BE2C (cell line): Measurements from ENCODE around the gene TRAIP.

Experiments
- DNase-seq: peaks from one replicate; pipeline ENCODE4 v3.0.0-alpha.2; 2020
- H3K27me3 ChIP-seq: fragments of 250-450 bp; sonication (Bioruptor Pico); 2 replicates; pipeline ENCODE4 v1.5.1; 2020; ENCODE audit warnings: mild to moderate bottlenecking
- H3K36me3 ChIP-seq: fragments of 250-450 bp; sonication (Bioruptor Pico); 2 replicates; pipeline ENCODE4 v1.5.1; 2020; ENCODE audit warnings: mild to moderate bottlenecking
- H3K4me1 ChIP-seq: fragments of 250-450 bp; sonication (Bioruptor Pico); 2 replicates; pipeline ENCODE4 v1.5.1; 2020
- H3K4me3 ChIP-seq: 2 replicates; pipeline ENCODE4 v1.5.1; 2011; ENCODE audit warnings: low read depth, low read length
- H3K9me3 ChIP-seq: fragments of 250-450 bp; sonication (Bioruptor Pico); 2 replicates; pipeline ENCODE4 v1.5.1; 2020
- CTCF ChIP-seq: IDR thresholded peaks from 2 replicates; pipeline ENCODE4 v1.5.1; 2012; ENCODE audit warnings: mild to moderate bottlenecking, low read depth, low read length

Gene TRAIP

GRCh38 chr3:49804141-49805041 lies 52.0 kb downstream of the TRAIP start:
- Histone ChIP-seq H3K9me3 (no peaks in the 10 kb centered on the region), H3K4me1 (peaks cover 11% of the 10 kb centered on the region), H3K27me3 (no peaks in the 10 kb centered on the region), H3K36me3 (no peaks in the 10 kb centered on the region), H3K4me3 (no peak overlapping the region)
- TF ChIP-seq CTCF, result no peak
- DNase-seq, result no peak

GRCh38 chr3:49803465-49804140 lies 52.8 kb downstream of the TRAIP start:
- H3K27me3 ChIP-seq, result no peaks in the 10 kb centered on the region
- peak; percentile 45 for DNase-seq
- H3K36me3 ChIP-seq, result no peaks in the 10 kb centered on the region
- TF ChIP-seq CTCF, result no peak
- peaks cover 11% of the 10 kb centered on the region for H3K4me1 ChIP-seq
- H3K9me3 ChIP-seq, result no peaks in the 10 kb centered on the region
- peak overlapping the region; percentile 72 for H3K4me3 ChIP-seq

- Histone ChIP-seq H3K27me3 (no peaks in the 10 kb centered on the region), H3K36me3 (no peaks in the 10 kb centered on the region)
- peak; percentile 73 for TF ChIP-seq CTCF
These were observed 53.5 kb downstream of the TRAIP start, which contains the start of gene INKA1 for GRCh38 chr3:49802719-49803464. Gene INKA1 (plus strand): TSS chr3:49803261. CDS start chr3:49803393, 132 bp downstream.

GRCh38 chr3:49801160-49801559 lies 55.2 kb downstream of the TRAIP start:
- Histone ChIP-seq H3K36me3 (no peaks in the 10 kb centered on the region), H3K27me3 (no peaks in the 10 kb centered on the region), H3K9me3 (no peaks in the 10 kb centered on the region), H3K4me1 (peaks cover 8% of the 10 kb centered on the region), H3K4me3 (no peak overlapping the region)
- no peak for TF ChIP-seq CTCF
- no peak for DNase-seq

More at GRCh38 chr3:49802719-49803464, 53.5 kb downstream of the TRAIP start, which contains the start of gene INKA1:
- H3K9me3 ChIP-seq, result no peaks in the 10 kb centered on the region
- peak within 1 kb of the TSS; percentile 72 for H3K4me3 ChIP-seq
- H3K4me1 ChIP-seq, result peaks cover 11% of the 10 kb centered on the region
- peak; percentile 84 for DNase-seq

GRCh38 chr3:49799761-49800160 lies 56.6 kb downstream of the TRAIP start, which contains the start of gene CDHR4:
Gene CDHR4 (minus strand): TSS chr3:49799873. CDS start chr3:49799812, 61 bp downstream.
- peaks cover 3% of the 10 kb centered on the region for H3K4me1 ChIP-seq
- no peak within 1 kb of the TSS for H3K4me3 ChIP-seq
- no peaks in the 10 kb centered on the region for H3K36me3 ChIP-seq
- TF ChIP-seq CTCF, result no peak
- H3K9me3 ChIP-seq, result no peaks in the 10 kb centered on the region
- no peak for DNase-seq
- no peaks in the 10 kb centered on the region for H3K27me3 ChIP-seq
